Neuronal stem cell (in vitro differentiated cells): ENCODE measurements around the gene FBXO46.
A peak's percentile ranks its signal among the peaks of the same experiment; 100 is the strongest.

ENCODE experiments used
- DNase-seq: peaks from one replicate; pipeline ENCODE4 v3.0.0-alpha.2; 2013; ENCODE audit warnings: low spot score
- H2AFZ ChIP-seq: one replicate; pipeline ENCODE4 v1.6.1; 2013; ENCODE audit warnings: mild to moderate bottlenecking, low read length, inconsistent platforms
- H2AK5ac ChIP-seq: 2 replicates; pipeline ENCODE4 v1.6.1; 2013; ENCODE audit warnings: low read depth, mild to moderate bottlenecking, inconsistent platforms, low read length, moderate library complexity, mixed read lengths
- H2BK120ac ChIP-seq: 2 replicates; pipeline ENCODE4 v1.6.1; 2013; ENCODE audit warnings: low read depth, mild to moderate bottlenecking, inconsistent platforms, low read length, moderate library complexity, mixed read lengths
- H2BK12ac ChIP-seq: one replicate; pipeline ENCODE4 v1.6.1; 2013; ENCODE audit warnings: low read length, inconsistent platforms
- H2BK15ac ChIP-seq: 2 replicates; pipeline ENCODE4 v1.6.1; 2013; ENCODE audit warnings: mild to moderate bottlenecking, low read length, inconsistent platforms, mixed read lengths
- H2BK5ac ChIP-seq: one replicate; pipeline ENCODE4 v1.6.1; 2013; ENCODE audit warnings: inconsistent platforms, mild to moderate bottlenecking, low read length, moderate library complexity
- H3K14ac ChIP-seq: one replicate; pipeline ENCODE4 v1.6.1; 2013; ENCODE audit warnings: low read length, inconsistent platforms
- H3K18ac ChIP-seq: 2 replicates; pipeline ENCODE4 v1.6.1; 2013; ENCODE audit warnings: low read length, inconsistent platforms
- H3K23ac ChIP-seq: 2 replicates; pipeline ENCODE4 v1.6.1; 2013; ENCODE audit warnings: low read depth, mild to moderate bottlenecking, mixed read lengths, low read length, inconsistent platforms; ENCODE audit not compliant: poor library complexity
- H3K27ac ChIP-seq: replicated peaks from 3 replicates; pipeline ENCODE4 v1.5.1; 2013; ENCODE audit warnings: low read length, inconsistent platforms
- H3K27me3 ChIP-seq, 3 experiments: 2 replicates each; pipeline ENCODE4 v1.6.1; 2013; ENCODE audit warnings: low read length in 3 of 3, mild to moderate bottlenecking in 2 of 3, inconsistent platforms in 1 of 3, low read depth in 1 of 3, mixed read lengths in 1 of 3, moderate library complexity in 1 of 3; ENCODE audit not compliant: control insufficient read depth in 3 of 3, insufficient read depth in 3 of 3
- H3K36me3 ChIP-seq, 2 donors: replicated peaks in 1 of 2; 2 replicates each; pipeline ENCODE4 v1.6.1; 2013; ENCODE audit warnings: low read length in 2 of 2; ENCODE audit not compliant: control insufficient read depth in 2 of 2, insufficient read depth in 2 of 2
- H3K4ac ChIP-seq: 2 replicates; pipeline ENCODE4 v1.6.1; 2013; ENCODE audit warnings: inconsistent platforms, mild to moderate bottlenecking, low read length, moderate library complexity
- H3K4me1 ChIP-seq, 2 donors: 1 replicate in 1 of 2; 2 replicates in 1 of 2; pipeline ENCODE4 v1.6.1; 2013; ENCODE audit warnings: low read length in 2 of 2, low read depth in 1 of 2; ENCODE audit not compliant: control insufficient read depth in 2 of 2, insufficient read depth in 1 of 2
- H3K4me2 ChIP-seq: one replicate; pipeline ENCODE4 v1.6.1; 2013; ENCODE audit warnings: mild to moderate bottlenecking, low read length, inconsistent platforms; ENCODE audit not compliant: insufficient read depth, poor library complexity, severe bottlenecking
- H3K4me3 ChIP-seq, 2 donors: 2 replicates each; pipeline ENCODE4 v1.5.1; 2013; ENCODE audit warnings: low read length in 2 of 2, mild to moderate bottlenecking in 2 of 2, inconsistent platforms in 1 of 2, moderate library complexity in 1 of 2
- H3K79me1 ChIP-seq: one replicate; pipeline ENCODE4 v1.6.1; 2013; ENCODE audit warnings: low read depth, mild to moderate bottlenecking, inconsistent platforms, low read length, moderate library complexity
- H3K9ac ChIP-seq: one replicate; pipeline ENCODE4 v1.6.1; 2013; ENCODE audit warnings: mild to moderate bottlenecking, low read depth, low read length, inconsistent platforms; ENCODE audit not compliant: poor library complexity
- H3K9me3 ChIP-seq, 2 donors: replicated peaks in 1 of 2; 2 replicates each; pipeline versions ENCODE3 to v1.6.1; 2013; ENCODE audit warnings: low read length in 2 of 2, mild to moderate bottlenecking in 2 of 2, inconsistent platforms in 1 of 2, low read depth in 1 of 2, mixed read lengths in 1 of 2, moderate library complexity in 1 of 2; ENCODE audit not compliant: control insufficient read depth in 2 of 2, insufficient read depth in 1 of 2
- H4K8ac ChIP-seq: one replicate; pipeline ENCODE4 v1.6.1; 2013; ENCODE audit warnings: low read depth, mild to moderate bottlenecking, inconsistent platforms, low read length, moderate library complexity
- H4K91ac ChIP-seq: one replicate; pipeline ENCODE4 v1.6.1; 2013; ENCODE audit warnings: low read length, low read depth, mild to moderate bottlenecking, inconsistent platforms; ENCODE audit not compliant: poor library complexity
- WGBS, 2 donors: extraction: QIAGEN DNeasy Blood & Tissue Kit; methylation state at CpG; one replicate each; pipeline ENCODE4 v1.1.7; 2013; ENCODE audit warnings: missing lambda C conversion rate in 2 of 2, mixed read lengths in 1 of 2; ENCODE audit not compliant: insufficient read length in 2 of 2, insufficient replicate concordance in 1 of 2; ENCODE audit errors: extremely low coverage in 2 of 2; 5-methylcytosine and 5-hydroxymethylcytosine counted together

FBXO46 gene

GRCh38 chr19:45716359-45717130 lies 14.2 kb downstream of the FBXO46 start:
- no peak overlapping the region for H3K14ac ChIP-seq
- H3K4ac ChIP-seq, result no peak overlapping the region
- no CpG with 5 or more reads among the region's 24 CpGs for WGBS, 2 donors
- peak overlapping the region; percentile 41 for H2AFZ ChIP-seq
- no peak overlapping the region for H3K27ac ChIP-seq
- no peak for DNase-seq
- peak overlapping the region; percentile 87 for H2BK15ac ChIP-seq
- no peak overlapping the region for H3K23ac ChIP-seq
- peaks cover 14 to 40% of the 10 kb centered on the region in 2 donors for H3K36me3 ChIP-seq
- peaks cover 10 to 16% of the 10 kb centered on the region in 2 donors for H3K4me1 ChIP-seq
- peak overlapping the region; percentile 31 for H2BK5ac ChIP-seq
- H3K79me1 ChIP-seq, result peaks cover 21% of the 10 kb centered on the region
- peak overlapping the region; percentile 92 for H3K9ac ChIP-seq
- H2BK120ac ChIP-seq, result no peak overlapping the region
- peak overlapping the region; percentile 94 for H3K18ac ChIP-seq
- peak overlapping the region; percentile 83 for H3K4me2 ChIP-seq
- H3K9me3 ChIP-seq, result peaks cover 0 to 2% of the 10 kb centered on the region in 2 donors
- H3K27me3 ChIP-seq, result no peaks in the 10 kb centered on the region
- peak overlapping the region; percentile 19 for H2AK5ac ChIP-seq
- peak overlapping the region; percentile 24 for H2BK12ac ChIP-seq
- H3K4me3 ChIP-seq, result peak overlapping the region; percentile 68 to 85
- no peak overlapping the region for H4K91ac ChIP-seq
- no peak overlapping the region for H4K8ac ChIP-seq

GRCh38 chr19:45715139-45715538 lies 15.6 kb downstream of the FBXO46 start:
- peaks cover 10 to 16% of the 10 kb centered on the region in 2 donors for H3K4me1 ChIP-seq
- no peaks in the 10 kb centered on the region for H3K27me3 ChIP-seq
- no peak overlapping the region for H4K8ac ChIP-seq
- no peak overlapping the region for H2BK15ac ChIP-seq
- no peak overlapping the region for H3K27ac ChIP-seq
- H3K9ac ChIP-seq, result no peak overlapping the region
- peaks cover 0 to 2% of the 10 kb centered on the region in 2 donors for H3K9me3 ChIP-seq
- no peak overlapping the region for H3K4me3 ChIP-seq
- no peak overlapping the region for H3K23ac ChIP-seq
- H2AK5ac ChIP-seq, result no peak overlapping the region
- H3K18ac ChIP-seq, result no peak overlapping the region
- H2AFZ ChIP-seq, result no peak overlapping the region
- H3K36me3 ChIP-seq, result peaks cover 11 to 45% of the 10 kb centered on the region in 2 donors
- H4K91ac ChIP-seq, result no peak overlapping the region
- H3K14ac ChIP-seq, result no peak overlapping the region
- peaks cover 21% of the 10 kb centered on the region for H3K79me1 ChIP-seq
- H2BK12ac ChIP-seq, result no peak overlapping the region
- H2BK120ac ChIP-seq, result no peak overlapping the region
- H3K4ac ChIP-seq, result no peak overlapping the region
- H3K4me2 ChIP-seq, result no peak overlapping the region
- no peak for DNase-seq
- WGBS, 2 donors, result no CpG with 5 or more reads among the region's 3 CpGs
- no peak overlapping the region for H2BK5ac ChIP-seq

GRCh38 chr19:45713141-45713540 lies 17.6 kb downstream of the FBXO46 start:
- no peak overlapping the region for H4K91ac ChIP-seq
- H3K4ac ChIP-seq, result no peak overlapping the region
- no peak overlapping the region for H3K23ac ChIP-seq
- H3K79me1 ChIP-seq, result peaks cover 20% of the 10 kb centered on the region
- H2BK5ac ChIP-seq, result peak overlapping the region; percentile 44
- peaks cover 15 to 44% of the 10 kb centered on the region in 2 donors for H3K36me3 ChIP-seq
- no peak overlapping the region for H3K4me3 ChIP-seq
- H2AK5ac ChIP-seq, result no peak overlapping the region
- peaks cover 0 to 2% of the 10 kb centered on the region in 2 donors for H3K9me3 ChIP-seq
- no peak for DNase-seq
- H3K27ac ChIP-seq, result no peak overlapping the region
- no peak overlapping the region for H4K8ac ChIP-seq
- H3K27me3 ChIP-seq, result no peaks in the 10 kb centered on the region
- H2BK12ac ChIP-seq, result no peak overlapping the region
- H3K14ac ChIP-seq, result no peak overlapping the region
- no CpG with 5 or more reads among the region's 15 CpGs for WGBS, 2 donors
- no peak overlapping the region for H2AFZ ChIP-seq
- no peak overlapping the region for H2BK120ac ChIP-seq
- H3K18ac ChIP-seq, result no peak overlapping the region
- peaks cover 7 to 13% of the 10 kb centered on the region in 2 donors for H3K4me1 ChIP-seq
- no peak overlapping the region for H3K4me2 ChIP-seq
- no peak overlapping the region for H3K9ac ChIP-seq
- no peak overlapping the region for H2BK15ac ChIP-seq

- no peak overlapping the region for H2AFZ ChIP-seq
- H3K27me3 ChIP-seq, result no peaks in the 10 kb centered on the region
- H2BK5ac ChIP-seq, result peak overlapping the region; percentile 44
- H3K9me3 ChIP-seq, result peaks cover 0 to 2% of the 10 kb centered on the region in 2 donors
- H2AK5ac ChIP-seq, result no peak overlapping the region
- DNase-seq, result no peak
- H3K18ac ChIP-seq, result no peak overlapping the region
- H4K91ac ChIP-seq, result no peak overlapping the region
- H3K9ac ChIP-seq, result no peak overlapping the region
- peak overlapping the region; percentile 23 for H3K4ac ChIP-seq
- peaks cover 15 to 45% of the 10 kb centered on the region in 2 donors for H3K36me3 ChIP-seq
- H2BK120ac ChIP-seq, result no peak overlapping the region
- H2BK15ac ChIP-seq, result no peak overlapping the region
- no peak overlapping the region for H3K4me3 ChIP-seq
- H3K23ac ChIP-seq, result no peak overlapping the region
- H4K8ac ChIP-seq, result no peak overlapping the region
- no CpG with 5 or more reads among the region's 25 CpGs for WGBS, 2 donors
- no peak overlapping the region for H3K27ac ChIP-seq
- no peak overlapping the region for H3K14ac ChIP-seq
- H3K79me1 ChIP-seq, result peaks cover 20% of the 10 kb centered on the region
- H3K4me2 ChIP-seq, result no peak overlapping the region
- peaks cover 3 to 9% of the 10 kb centered on the region in 2 donors for H3K4me1 ChIP-seq
- no peak overlapping the region for H2BK12ac ChIP-seq
Observed at GRCh38 chr19:45712699-45713067, 18.0 kb downstream of the FBXO46 start.
